Central memory CD4-positive, alpha-beta T cell (primary cell): ENCODE results near the gene DNALI1.

ENCODE experiments used
- DNase-seq: peaks from one replicate; pipeline ENCODE4 v3.0.0; 2022

DNALI1 gene

DNA sequence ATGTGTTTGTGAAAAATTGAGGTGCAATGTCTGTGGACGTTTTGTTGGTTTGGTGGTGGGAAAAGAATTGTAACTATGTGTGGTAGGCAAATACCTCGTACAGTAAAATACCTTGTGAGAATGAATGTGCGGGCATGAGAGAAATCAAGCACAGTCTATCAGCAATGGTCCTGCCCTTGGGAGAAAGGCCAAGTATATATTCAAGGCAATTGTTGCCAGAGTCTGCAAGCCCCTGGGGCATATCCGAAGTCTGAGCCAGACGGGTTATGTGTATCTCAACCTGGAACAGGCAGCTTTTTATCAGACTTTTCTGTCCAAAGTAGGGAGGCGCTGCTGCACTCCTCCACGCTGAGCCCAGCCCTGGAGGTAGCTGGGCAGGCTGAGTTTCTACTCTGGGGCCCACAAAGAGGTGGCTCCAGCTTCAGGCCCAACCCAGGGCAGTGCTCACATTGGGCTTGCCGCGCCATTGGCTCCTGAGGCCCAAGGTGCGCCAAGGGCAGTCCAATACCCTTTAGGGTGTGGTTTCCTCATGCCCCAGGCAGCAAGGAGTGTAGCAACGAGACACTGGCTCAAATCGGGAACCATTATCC, 48.4 kb downstream of the DNALI1 start:
- no peak for DNase-seq

DNA sequence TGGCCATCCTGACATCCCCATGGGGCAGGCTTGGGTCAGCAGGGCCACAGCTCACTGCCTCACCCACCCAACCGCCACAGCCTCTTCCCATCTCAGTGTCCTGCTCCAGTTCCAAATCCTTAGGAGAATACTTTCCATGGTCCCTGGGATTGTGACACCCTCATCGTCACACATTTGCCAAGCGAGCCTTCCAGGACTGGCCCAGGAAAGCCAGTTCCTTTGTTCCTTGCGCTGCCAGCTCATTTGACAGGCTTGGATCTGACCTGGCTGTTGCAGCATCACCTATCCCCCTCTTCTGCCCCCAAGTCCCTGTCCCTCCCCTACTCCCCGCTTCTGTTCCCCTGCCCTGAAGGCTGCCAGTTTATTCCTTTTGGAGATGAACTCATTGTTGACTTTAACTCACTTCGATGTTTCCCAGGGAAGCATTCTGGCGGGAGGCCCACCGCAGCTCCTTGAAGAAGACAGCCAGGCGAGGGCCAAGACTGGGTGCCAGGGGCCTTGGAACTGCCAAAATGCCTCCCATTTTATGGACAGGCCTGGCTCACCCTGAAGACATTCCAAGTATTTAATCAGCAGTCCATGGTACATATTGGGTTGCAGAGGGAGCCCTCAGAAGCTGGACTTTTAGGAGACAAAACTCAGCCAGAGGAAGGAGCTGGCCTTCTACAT, 49.2 kb downstream of the DNALI1 start:
- no peak for DNase-seq

GRCh38 chr1:37606481-37607263, 49.9 kb downstream of the DNALI1 start:
- DNase-seq, result no peak

- no peak for DNase-seq
Observed at GRCh38 chr1:37609002-37609401, 52.3 kb downstream of the DNALI1 start.

DNA sequence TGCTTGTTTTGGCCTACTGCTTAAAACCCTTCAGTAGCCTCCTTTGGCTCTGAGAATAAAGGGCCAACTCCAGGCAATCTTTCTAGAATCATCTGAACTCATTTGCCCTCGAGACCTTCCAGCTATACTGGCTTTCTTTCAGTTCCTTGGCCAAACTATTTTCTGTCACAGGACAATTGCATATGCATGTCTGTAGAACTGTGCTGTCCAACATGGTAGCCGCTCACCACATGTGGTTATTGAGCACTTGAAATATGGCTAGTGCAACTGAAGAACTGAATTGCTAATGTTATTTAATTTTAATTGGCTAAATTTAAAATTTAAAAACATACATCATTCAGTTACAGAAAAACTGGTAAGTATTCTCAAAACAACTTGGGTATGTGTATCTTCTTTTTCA, 53.3 kb downstream of the DNALI1 start:
- DNase-seq, result no peak

DNA sequence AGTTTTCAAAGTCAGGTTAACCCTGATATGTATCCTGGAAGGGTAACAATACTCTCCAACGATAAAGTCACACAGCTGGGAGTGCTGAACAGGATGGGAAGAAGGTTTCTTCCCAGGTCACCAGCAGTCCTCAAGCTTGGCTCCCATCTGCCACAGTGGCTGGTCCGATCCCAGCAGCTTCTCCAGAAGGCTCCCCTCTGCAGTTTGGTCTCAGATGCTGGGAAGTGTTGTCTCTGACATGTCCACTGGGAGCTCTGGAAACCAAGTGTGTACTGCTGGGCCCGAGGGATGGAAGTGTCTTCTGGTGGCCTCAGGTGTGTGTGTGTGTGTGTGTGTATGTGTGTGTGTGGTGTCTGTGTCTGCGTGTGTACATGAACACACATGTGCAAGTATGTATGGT, 55.4 kb downstream of the DNALI1 start:
- DNase-seq, result no peak

- DNase-seq, result no peak
Observed at GRCh38 chr1:37614105-37614504, 57.4 kb downstream of the DNALI1 start.

GRCh38 chr1:37616330-37616729, 59.6 kb downstream of the DNALI1 start:
- DNase-seq, result no peak
